GM10266 (cell line): ENCODE measurements around the gene IL3.

Experiments
- DNase-seq: peaks from one replicate; pipeline ENCODE4 v3.0.0; 2012; ENCODE audit errors: extremely low spot score
- TF ChIP-seq, protein P1 (sequence below): IDR thresholded peaks from 2 replicates; pipeline ENCODE4 v1.5.1; 2012; ENCODE audit warnings: mild to moderate bottlenecking, low read depth; ENCODE audit not compliant: control insufficient read depth, insufficient read depth; ENCODE audit errors: missing control alignments

IL3 gene

DNA sequence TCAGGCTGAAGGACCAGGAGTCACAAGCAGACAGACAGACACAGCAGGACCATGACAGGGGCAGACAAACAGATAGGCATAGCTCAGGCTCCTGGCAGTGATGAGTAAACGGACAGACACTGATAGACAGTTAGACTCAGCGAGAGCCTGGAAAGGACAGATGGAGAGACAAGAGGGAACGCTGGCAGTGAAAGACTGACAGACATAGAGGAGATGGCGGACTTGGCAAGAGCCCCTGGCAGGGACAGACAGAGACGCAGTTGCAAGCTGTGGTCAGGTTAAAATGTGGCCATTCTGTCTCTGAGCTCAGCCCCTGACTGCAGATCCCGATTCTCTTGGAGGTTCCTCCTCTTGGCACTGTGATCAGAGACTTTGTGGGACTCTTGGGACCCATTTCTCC lies 26.7 kb downstream of the IL3 start:
- TF ChIP-seq, protein P1, sequence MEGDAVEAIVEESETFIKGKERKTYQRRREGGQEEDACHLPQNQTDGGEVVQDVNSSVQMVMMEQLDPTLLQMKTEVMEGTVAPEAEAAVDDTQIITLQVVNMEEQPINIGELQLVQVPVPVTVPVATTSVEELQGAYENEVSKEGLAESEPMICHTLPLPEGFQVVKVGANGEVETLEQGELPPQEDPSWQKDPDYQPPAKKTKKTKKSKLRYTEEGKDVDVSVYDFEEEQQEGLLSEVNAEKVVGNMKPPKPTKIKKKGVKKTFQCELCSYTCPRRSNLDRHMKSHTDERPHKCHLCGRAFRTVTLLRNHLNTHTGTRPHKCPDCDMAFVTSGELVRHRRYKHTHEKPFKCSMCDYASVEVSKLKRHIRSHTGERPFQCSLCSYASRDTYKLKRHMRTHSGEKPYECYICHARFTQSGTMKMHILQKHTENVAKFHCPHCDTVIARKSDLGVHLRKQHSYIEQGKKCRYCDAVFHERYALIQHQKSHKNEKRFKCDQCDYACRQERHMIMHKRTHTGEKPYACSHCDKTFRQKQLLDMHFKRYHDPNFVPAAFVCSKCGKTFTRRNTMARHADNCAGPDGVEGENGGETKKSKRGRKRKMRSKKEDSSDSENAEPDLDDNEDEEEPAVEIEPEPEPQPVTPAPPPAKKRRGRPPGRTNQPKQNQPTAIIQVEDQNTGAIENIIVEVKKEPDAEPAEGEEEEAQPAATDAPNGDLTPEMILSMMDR, result no peak
- no peak for DNase-seq

DNA sequence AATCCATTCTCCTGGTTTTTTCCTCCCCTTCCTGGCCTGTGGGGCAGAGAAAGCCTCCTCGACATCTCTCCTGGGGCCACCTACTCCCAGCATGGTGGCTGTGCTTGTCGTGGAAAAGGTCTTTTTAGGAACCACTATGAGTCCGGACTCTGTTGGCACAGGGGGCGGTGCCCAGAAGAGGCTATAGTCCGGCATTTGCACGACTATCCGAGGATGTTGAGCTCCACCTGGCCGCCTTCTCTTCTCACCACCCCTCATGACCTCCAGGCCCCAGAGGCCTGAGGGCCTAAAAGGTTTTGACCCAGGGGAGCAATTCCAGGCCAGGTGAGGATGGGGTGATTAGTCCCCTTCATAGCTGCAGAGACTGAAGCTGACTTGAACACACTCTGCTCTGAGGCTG lies 27.2 kb downstream of the IL3 start:
- TF ChIP-seq, protein P1, result no peak
- no peak for DNase-seq

DNA sequence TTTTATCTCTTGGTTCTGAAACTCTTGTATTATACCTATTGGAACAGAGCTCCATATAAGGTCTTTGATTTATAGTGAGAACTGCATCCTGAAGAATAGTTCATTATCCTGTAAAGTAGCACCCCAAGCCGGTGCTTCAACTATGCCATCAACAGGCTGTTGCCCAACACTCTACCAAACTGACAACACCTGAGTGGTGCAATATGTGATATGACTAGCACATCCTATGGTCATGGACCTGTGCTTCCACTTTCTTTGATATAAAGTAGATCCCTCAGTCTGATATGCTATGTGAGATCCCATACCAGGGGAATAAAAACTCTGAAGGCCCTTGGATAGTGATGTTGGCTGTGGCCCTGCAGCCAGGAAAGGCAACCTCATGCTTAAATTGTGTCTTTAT lies 28.9 kb downstream of the IL3 start:
- TF ChIP-seq, protein P1, result no peak

DNA sequence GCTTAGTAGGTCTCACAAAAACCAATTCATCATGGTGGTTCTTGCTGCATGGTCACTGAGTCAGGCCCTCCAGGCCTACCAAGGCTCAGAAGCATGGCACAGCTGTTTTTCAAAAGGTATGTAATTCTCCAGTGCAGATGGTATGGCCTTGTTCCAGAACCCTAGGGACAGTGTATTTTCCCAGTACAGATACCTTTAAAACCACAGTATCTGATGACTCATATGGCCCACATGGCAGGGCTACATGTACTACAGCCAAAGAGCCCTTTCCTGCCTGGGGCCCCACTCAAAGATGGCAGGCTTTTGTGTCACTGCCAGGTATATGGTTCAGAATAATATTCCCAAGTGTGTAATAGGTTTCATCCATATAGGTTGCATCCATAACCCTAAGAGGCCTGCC lies 29.7 kb downstream of the IL3 start:
- no peak for DNase-seq
- TF ChIP-seq, protein P1, result no peak

More for the DNA sequence above, 28.9 kb downstream of the IL3 start:
- no peak for DNase-seq

DNA sequence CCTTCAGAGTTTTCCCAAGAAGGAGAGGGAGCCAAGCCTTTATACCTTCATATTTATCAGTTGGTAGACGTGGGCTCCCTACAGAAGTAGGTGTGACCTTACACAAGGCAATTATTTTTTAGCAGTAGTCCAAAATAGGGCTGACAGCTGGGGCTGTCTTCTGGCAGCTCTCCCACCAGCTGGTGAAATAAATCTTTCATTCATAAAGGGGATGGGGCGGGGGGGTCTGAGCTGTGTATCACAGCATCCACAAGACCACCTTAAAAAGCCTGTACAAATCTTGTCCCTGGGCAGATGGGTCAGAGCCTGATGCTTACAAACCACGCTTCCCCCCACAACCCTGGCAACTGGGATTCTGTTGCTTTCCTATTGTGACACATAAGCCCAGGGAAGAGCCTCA lies 32.8 kb downstream of the IL3 start:
- DNase-seq, result no peak
- TF ChIP-seq, protein P1, result no peak

DNA sequence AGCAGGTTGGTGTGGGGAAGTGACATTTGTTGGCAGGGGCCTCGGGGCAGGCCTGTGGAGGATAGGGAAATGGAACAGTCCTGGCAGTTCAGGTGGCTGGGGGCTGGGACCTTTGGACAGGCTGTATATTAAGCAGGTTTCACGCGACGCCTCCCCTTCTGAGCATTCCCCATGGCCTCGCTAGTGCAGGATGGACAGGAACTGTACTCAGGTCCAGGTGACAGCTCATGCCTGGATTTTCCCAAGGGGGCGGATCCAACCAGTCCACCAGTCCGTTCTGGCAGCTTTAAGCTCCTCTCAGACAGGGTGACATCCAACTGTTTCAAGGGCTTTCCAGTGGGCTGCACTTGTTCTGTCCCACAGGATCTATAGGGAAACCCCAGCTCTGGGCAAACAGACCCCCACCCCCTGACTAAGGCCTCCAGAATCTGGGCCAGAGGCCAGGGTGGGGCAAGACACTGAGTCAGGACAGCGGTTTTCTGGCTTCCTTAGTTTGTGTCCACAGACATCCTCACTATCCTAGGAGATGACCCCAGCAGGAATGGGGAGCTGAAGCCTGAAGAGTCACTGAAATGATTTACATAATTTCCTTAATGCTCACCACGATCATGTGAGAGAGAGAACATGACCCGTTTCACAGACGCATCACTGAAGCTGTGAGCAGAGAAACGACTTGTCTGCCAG lies 34.1 kb downstream of the IL3 start:
- DNase-seq, result no peak
- TF ChIP-seq, protein P1, result no peak

DNA sequence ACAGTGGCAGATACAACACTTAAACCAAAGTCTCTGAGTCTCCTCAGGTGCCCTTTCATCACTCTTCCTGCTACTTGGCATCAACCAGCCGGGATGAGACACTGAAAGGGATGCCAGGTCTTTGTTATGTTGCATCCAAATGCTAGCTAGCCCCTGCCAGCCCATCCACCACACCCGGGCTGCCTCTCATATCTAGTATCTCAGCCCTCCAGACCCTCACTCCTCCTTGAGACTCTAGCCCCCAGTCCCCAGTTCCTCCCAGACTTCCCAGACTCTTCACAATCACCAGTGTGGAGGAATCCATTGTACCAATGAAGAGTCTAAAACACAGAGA lies 34.6 kb downstream of the IL3 start:
- TF ChIP-seq, protein P1, result no peak
- no peak for DNase-seq
